Measurements from ENCODE around the gene ADAMTSL2. TPM values are rescaled to one million over a fixed set of nuclear protein-coding genes. Genes with fewer than 3 reads are reported as not detected.

Gene ADAMTSL2
- total and polyA plus RNA-seq, 10 donors: 1.6 to 11.7 (median 4.3) TPM

DNA sequence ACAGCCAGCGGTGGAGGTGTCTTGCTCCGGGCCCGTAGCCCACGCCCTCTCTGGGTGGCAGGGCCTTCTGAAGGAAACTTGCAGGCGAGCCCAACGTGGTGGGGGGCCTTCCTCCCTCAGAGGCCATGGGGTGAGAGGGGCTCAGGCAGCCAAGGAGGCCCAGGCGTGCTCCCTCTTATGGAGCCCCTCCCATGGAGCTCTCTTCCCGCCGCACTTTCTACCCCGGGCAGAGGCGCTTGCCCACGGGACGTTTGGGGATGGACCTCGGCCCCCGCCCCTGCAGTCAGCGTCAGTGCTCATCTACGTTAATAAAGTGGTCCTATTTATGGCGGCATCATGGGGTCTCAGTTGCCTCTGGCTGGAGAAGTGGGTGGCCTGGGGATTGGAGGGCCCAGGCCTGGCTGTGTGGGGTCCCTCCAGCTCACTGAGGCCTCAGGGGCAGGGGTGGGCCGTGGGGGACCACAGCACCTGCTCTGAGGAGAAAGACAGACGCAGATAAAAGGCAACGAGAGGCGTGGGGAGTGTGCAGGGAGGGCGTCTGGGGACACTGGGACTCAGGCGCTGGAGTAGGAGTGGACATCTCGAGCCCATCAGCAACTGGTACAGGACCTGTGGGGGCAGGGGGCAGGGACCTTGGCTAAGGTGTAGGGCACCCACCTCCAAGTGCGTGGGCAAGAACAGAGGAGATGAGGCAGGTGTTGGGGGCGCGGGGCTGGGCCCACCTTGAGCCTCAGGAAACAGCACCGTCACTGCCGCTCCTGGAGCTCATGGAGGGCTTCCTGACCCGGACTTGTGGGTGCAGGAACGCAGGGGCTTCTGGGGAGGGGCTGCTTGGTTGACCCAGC lies 40.9 kb downstream of the ADAMTSL2 start:
- Histone ChIP-seq H3K27ac (peak overlapping the region in 2 of 8 donors; percentile 11 to 64), H3K27me3 (replicated peaks in 1 of 7) (peaks cover 0 to 97% (median 9%) of the 10 kb centered on the region in 7 donors), H3K9me3 (no peaks in the 10 kb centered on the region), H3K4me1 (peaks cover 0 to 42% (median 14%) of the 10 kb centered on the region in 6 donors), H3K36me3 (no peaks in the 10 kb centered on the region), H3K4me3 (no peak overlapping the region)
- WGBS, 5 donors: 77 to 84% (median 79%) methylated on average over 25 to 32 of the region's 32 CpGs
- intact Hi-C loops (cut with DNase I; ENCODE audit: low total_unique reads): no loop called here
- no peak for TF ChIP-seq POLR2A (IDR thresholded peaks at IDR 0.05)
- TF ChIP-seq, protein P1, sequence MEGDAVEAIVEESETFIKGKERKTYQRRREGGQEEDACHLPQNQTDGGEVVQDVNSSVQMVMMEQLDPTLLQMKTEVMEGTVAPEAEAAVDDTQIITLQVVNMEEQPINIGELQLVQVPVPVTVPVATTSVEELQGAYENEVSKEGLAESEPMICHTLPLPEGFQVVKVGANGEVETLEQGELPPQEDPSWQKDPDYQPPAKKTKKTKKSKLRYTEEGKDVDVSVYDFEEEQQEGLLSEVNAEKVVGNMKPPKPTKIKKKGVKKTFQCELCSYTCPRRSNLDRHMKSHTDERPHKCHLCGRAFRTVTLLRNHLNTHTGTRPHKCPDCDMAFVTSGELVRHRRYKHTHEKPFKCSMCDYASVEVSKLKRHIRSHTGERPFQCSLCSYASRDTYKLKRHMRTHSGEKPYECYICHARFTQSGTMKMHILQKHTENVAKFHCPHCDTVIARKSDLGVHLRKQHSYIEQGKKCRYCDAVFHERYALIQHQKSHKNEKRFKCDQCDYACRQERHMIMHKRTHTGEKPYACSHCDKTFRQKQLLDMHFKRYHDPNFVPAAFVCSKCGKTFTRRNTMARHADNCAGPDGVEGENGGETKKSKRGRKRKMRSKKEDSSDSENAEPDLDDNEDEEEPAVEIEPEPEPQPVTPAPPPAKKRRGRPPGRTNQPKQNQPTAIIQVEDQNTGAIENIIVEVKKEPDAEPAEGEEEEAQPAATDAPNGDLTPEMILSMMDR (IDR thresholded peaks at IDR 0.05 in 8 of 11, conservative IDR thresholded peaks at IDR 0.05 in 3 of 11): no peak
- no peak for TF ChIP-seq POLR2AphosphoS5 (IDR thresholded peaks at IDR 0.05)
- DNase-seq: no peak

DNA sequence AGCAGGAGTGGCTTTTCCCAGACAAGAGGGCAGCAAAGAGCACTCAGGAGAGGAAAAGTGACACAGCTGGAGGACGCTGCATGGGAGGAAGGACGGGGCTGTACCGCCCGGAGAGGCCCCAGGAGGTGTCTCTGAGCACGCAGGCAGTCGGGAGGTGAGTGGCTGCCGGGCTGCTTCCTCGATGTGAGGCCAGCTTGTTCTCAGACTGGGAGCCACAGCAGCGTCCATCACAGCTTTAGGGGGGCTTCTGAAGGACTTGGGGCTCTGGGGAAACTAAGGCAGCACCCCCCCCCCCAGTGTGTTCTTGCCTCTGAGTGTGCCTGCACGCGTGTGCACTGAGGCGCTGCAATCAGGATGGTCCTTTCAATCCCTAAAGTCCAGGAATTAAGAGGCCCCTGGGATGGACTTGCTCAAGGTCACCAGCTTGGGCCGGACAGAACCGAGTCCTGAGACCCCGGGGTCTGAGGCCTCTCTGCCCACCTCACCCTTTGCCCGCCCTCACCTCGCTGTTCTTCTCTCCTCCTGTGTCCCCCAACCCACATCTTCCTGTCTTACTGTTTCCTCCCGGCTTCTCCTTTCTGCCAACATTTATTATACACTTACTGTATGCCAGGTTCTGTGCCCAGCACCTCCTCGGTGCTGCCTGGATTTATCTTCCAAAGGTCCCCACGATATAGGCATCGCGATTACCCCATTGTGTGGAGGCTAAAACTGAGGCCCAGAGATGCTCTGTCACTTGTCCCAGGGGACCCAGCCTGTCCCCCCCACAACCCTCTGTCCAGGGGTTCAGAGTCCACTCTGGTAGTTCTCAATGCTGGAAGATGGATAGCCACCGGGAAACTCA lies 41.7 kb downstream of the ADAMTSL2 start:
- peak overlapping the region in 2 of 8 donors; percentile 19 to 46 for H3K4me3 ChIP-seq
- TF ChIP-seq POLR2A (IDR thresholded peaks at IDR 0.05): no peak
- TF ChIP-seq POLR2AphosphoS5 (IDR thresholded peaks at IDR 0.05): no peak
- TF ChIP-seq, protein P1 (IDR thresholded peaks at IDR 0.05 in 8 of 11, conservative IDR thresholded peaks at IDR 0.05 in 3 of 11): no peak
- H3K4me1 ChIP-seq: peaks cover 0 to 42% (median 14%) of the 10 kb centered on the region in 6 donors
- no peak for DNase-seq
- peaks cover 0 to 94% (median 9%) of the 10 kb centered on the region in 7 donors for H3K27me3 ChIP-seq (replicated peaks in 1 of 7)
- H3K36me3 ChIP-seq: no peaks in the 10 kb centered on the region
- intact Hi-C loops (cut with DNase I; ENCODE audit: low total_unique reads): no loop called here
- 56 to 72% (median 61%) methylated on average over 14 to 23 of the region's 23 CpGs for WGBS, 5 donors
- H3K9me3 ChIP-seq: no peaks in the 10 kb centered on the region
- H3K27ac ChIP-seq: peak overlapping the region in 5 of 8 donors; percentile 21 to 66 (median 64)

DNA sequence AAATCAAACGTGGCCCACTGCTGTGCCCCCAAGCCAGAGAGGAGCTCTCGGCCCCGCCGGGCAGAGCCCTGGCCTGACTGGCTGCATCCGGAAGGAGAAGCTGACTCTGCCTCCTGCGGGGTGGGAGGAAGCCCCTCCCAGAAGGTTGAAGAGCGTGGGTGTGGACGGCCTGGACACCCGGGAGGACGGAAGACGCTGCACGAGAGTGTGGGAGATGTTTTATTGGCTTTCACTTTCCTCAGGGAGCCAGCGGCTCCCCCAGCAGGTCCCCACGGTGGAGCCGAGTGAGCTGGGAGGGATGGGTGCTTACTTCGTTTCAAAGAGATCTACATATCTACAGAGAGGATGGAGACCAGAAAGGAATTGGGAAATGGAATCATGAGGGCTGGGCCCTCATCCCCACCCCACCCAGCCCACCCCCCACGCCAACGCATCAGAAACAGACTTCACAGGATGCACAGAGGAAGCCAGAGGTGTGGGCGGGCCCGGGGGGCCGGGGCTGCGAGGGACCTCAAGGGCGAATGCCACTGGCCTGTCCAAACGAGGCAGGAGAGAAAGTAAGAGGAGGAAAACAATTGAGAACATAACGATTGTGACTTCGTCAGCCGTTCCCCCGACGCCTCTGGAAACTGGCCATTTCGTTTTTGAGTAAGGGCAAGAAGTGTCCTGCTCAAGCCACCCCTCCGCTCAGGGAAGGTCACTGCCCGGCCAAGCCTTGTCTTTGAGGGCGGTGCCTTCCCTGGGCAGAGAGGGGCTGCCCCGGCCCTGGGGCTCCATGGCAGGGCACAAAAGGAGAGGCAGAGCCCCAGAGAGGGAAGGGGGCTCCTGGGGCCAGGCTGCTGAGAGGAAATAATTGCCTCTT lies 42.6 kb downstream of the ADAMTSL2 start:
- 24 to 42% (median 29%) methylated on average over 32 to 34 of the region's 34 CpGs for WGBS, 5 donors
- Histone ChIP-seq H3K36me3 (no peaks in the 10 kb centered on the region), H3K27me3 (replicated peaks in 1 of 7) (peaks cover 0 to 97% (median 9%) of the 10 kb centered on the region in 7 donors), H3K9me3 (no peaks in the 10 kb centered on the region), H3K4me1 (peaks cover 0 to 42% (median 14%) of the 10 kb centered on the region in 6 donors), H3K4me3 (peak overlapping the region in 2 of 8 donors; percentile 19 to 46), H3K27ac (peak overlapping the region in 6 of 8 donors; percentile 21 to 66 (median 60))
- intact Hi-C loops (cut with DNase I; ENCODE audit: low total_unique reads): no loop called here
- TF ChIP-seq POLR2AphosphoS5 (IDR thresholded peaks at IDR 0.05): peak; percentile 53 to 82 (median 76)
- TF ChIP-seq, protein P1 (IDR thresholded peaks at IDR 0.05 in 8 of 11, conservative IDR thresholded peaks at IDR 0.05 in 3 of 11): no peak
- DNase-seq: no peak

All from spleen (tissue), 11 donors.